Activated naive CD4-positive, alpha-beta T cell treated with anti-CD3 and anti-CD28 coated beads for 36 hours (primary cell): ENCODE results near the gene SEC14L1. TPM values are rescaled to one million over a fixed set of nuclear protein-coding genes. Genes with fewer than 3 reads are reported as not detected.

Source experiments
- CTCF ChIA-PET: fragments of 350-600 bp; sonication (Branson Sonifier 250); formaldehyde crosslinking; loops from one replicate; lab custom pipeline; 2021; ENCODE audit warnings: antibody characterized with exemption; lab: Charles Lee
- DNase-seq: peaks from one replicate; pipeline ENCODE4 v3.0.0-alpha.2; 2020
- H3K27ac Mint-ChIP-seq: one replicate; pipeline ENCODE4 v1.8.0; 2021; ENCODE audit warnings: mild to moderate bottlenecking, mixed read lengths
- H3K27me3 Mint-ChIP-seq: one replicate; pipeline ENCODE4 v1.8.0; 2021; ENCODE audit warnings: low read depth, mixed read lengths
- H3K36me3 Mint-ChIP-seq: one replicate; pipeline ENCODE4 v1.8.0; 2021; ENCODE audit warnings: low read depth, mixed read lengths
- H3K4me1 Mint-ChIP-seq: one replicate; pipeline ENCODE4 v1.8.0; 2021; ENCODE audit warnings: low read depth, mixed read lengths
- H3K4me3 Mint-ChIP-seq: one replicate; pipeline ENCODE4 v1.8.0; 2021; ENCODE audit warnings: mild to moderate bottlenecking, moderate library complexity, mixed read lengths
- H3K9me3 Mint-ChIP-seq: one replicate; pipeline ENCODE4 v1.8.0; 2021; ENCODE audit warnings: mixed read lengths
- intact Hi-C: fragments of 100-400 bp; cut with micrococcal nuclease; formaldehyde crosslinking; loops from one replicate; pipeline ENCODE4 v1.15.1; 2023
- total RNA-seq, 2 experiments: library from RNA; stranded (reverse); gene quantifications; one replicate each; pipeline ENCODE4 v1.2.3, GENCODE V29; 2021

The SEC14L1 gene
- total RNA-seq, 2 experiments from 2014 or later, result 39.6 to 42.5 TPM

- no peak for DNase-seq
- intact Hi-C loops, result no loop called here
- H3K9me3 Mint-ChIP-seq, result peaks cover 2% of the 10 kb centered on the region
- H3K4me1 Mint-ChIP-seq, result peaks cover 10% of the 10 kb centered on the region
- H3K4me3 Mint-ChIP-seq, result no peak overlapping the region
- no peak overlapping the region for H3K27ac Mint-ChIP-seq
- H3K27me3 Mint-ChIP-seq, result no peaks in the 10 kb centered on the region
- CTCF ChIA-PET, result no interaction called here
- no peaks in the 10 kb centered on the region for H3K36me3 Mint-ChIP-seq
Measured at GRCh38 chr17:77230436-77230830, 89.7 kb downstream of the SEC14L1 start.

GRCh38 chr17:77231076-77231871, 90.5 kb downstream of the SEC14L1 start:
- intact Hi-C loops, result no loop called here
- CTCF ChIA-PET, result no interaction called here
- H3K36me3 Mint-ChIP-seq, result no peaks in the 10 kb centered on the region

GRCh38 chr17:77233127-77233526, 92.4 kb downstream of the SEC14L1 start:
- H3K4me1 Mint-ChIP-seq, result peaks cover 13% of the 10 kb centered on the region
- H3K9me3 Mint-ChIP-seq, result peaks cover 3% of the 10 kb centered on the region
- no peak overlapping the region for H3K4me3 Mint-ChIP-seq
- no peaks in the 10 kb centered on the region for H3K36me3 Mint-ChIP-seq
- no peaks in the 10 kb centered on the region for H3K27me3 Mint-ChIP-seq
- DNase-seq, result no peak
- H3K27ac Mint-ChIP-seq, result no peak overlapping the region
- CTCF ChIA-PET, result no interaction called here
- intact Hi-C loops, result no loop called here

More at GRCh38 chr17:77231076-77231871, 90.5 kb downstream of the SEC14L1 start:
- no peaks in the 10 kb centered on the region for H3K27me3 Mint-ChIP-seq
- no peak overlapping the region for H3K4me3 Mint-ChIP-seq
- no peak for DNase-seq
- H3K27ac Mint-ChIP-seq, result no peak overlapping the region
- peaks cover 13% of the 10 kb centered on the region for H3K4me1 Mint-ChIP-seq
- H3K9me3 Mint-ChIP-seq, result no peaks in the 10 kb centered on the region

- DNase-seq, result peak; percentile 40
- Mint-ChIP-seq H3K9me3 (peaks cover 3% of the 10 kb centered on the region), H3K4me1 (peaks cover 13% of the 10 kb centered on the region), H3K27ac (peak overlapping the region; percentile 15), H3K36me3 (no peaks in the 10 kb centered on the region), H3K4me3 (peak overlapping the region; percentile 29), H3K27me3 (no peaks in the 10 kb centered on the region)
- intact Hi-C loops, result no loop called here
- CTCF ChIA-PET, result interaction anchor here (0.7 to 1.7 kb wide), 2 partner anchors 61 to 145 kb away, joined by 3 to 4 read pairs; no protein-coding TSS in a partner anchor
Measured at GRCh38 chr17:77233635-77234334, 93.0 kb downstream of the SEC14L1 start.

- intact Hi-C loops, result no loop called here
- H3K9me3 Mint-ChIP-seq, result peaks cover 3% of the 10 kb centered on the region
- no peaks in the 10 kb centered on the region for H3K36me3 Mint-ChIP-seq
- peak overlapping the region; percentile 55 for H3K4me3 Mint-ChIP-seq
- H3K27me3 Mint-ChIP-seq, result no peaks in the 10 kb centered on the region
- peaks cover 13% of the 10 kb centered on the region for H3K4me1 Mint-ChIP-seq
- no peak for DNase-seq
- H3K27ac Mint-ChIP-seq, result no peak overlapping the region
- CTCF ChIA-PET, result interaction anchor here (0.6 to 1.8 kb wide), 4 partner anchors 62 to 148 kb away, joined by 3 to 9 read pairs (median 4); no protein-coding TSS in a partner anchor
Measured at GRCh38 chr17:77234695-77235094, 93.9 kb downstream of the SEC14L1 start.

- Mint-ChIP-seq H3K36me3 (no peaks in the 10 kb centered on the region), H3K4me1 (peaks cover 13% of the 10 kb centered on the region), H3K4me3 (peak overlapping the region; percentile 55), H3K27me3 (no peaks in the 10 kb centered on the region), H3K9me3 (peaks cover 3% of the 10 kb centered on the region), H3K27ac (peak overlapping the region; percentile 41)
- intact Hi-C loops, result no loop called here
- CTCF ChIA-PET, result interaction anchor here (1.7 to 1.8 kb wide), 2 partner anchors 147 to 149 kb away, joined by 4 to 9 read pairs; no protein-coding TSS in a partner anchor
- peak; percentile 62 for DNase-seq
Measured at GRCh38 chr17:77235370-77235941, 94.7 kb downstream of the SEC14L1 start.

DNA sequence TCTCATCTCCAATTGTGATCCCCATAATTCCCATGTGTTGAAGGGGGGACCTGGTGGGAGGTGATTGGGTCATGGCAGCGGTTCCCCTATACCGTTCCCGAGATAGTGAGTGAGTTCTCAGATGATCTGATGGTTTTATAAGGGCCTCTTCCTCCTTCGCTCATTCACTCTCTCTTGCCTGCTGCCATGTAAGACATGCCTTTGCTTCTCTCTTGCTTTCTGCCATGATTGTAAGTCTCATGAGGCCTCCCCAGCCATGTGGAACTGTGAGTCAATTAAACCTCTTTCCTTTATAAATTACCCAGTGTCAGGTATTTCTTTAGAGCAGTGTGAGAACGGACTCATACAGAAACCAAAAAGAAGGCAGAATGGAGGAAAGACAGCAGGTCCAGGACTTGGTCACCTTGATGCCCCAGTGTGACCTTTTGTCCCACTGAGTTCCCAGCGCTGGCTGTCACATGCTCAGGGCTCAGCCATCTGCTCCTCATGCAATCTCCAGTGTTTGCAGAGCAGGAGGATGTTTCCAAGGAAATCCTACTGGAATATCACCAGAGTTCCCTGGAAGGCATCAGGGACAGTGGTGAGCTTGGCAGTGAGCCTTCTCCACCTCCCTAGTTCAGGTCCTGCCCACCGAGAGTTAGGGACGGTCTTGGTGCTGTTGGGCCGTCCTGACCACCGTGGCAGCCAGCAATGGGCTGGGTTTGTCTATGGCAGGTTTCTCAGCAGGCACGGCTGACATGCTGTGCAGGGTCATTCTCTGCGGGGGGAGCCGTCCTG, 96.7 kb downstream of the SEC14L1 start:
- peaks cover 3% of the 10 kb centered on the region for H3K9me3 Mint-ChIP-seq
- H3K4me3 Mint-ChIP-seq, result no peak overlapping the region
- intact Hi-C loops, result no loop called here
- H3K4me1 Mint-ChIP-seq, result peaks cover 13% of the 10 kb centered on the region
- no peak overlapping the region for H3K27ac Mint-ChIP-seq
- no peaks in the 10 kb centered on the region for H3K27me3 Mint-ChIP-seq
- no peaks in the 10 kb centered on the region for H3K36me3 Mint-ChIP-seq
- no peak for DNase-seq
- CTCF ChIA-PET, result interaction anchor here (1.4 kb wide), 1 partner anchor 10 kb away, joined by 4 read pairs; no protein-coding TSS in a partner anchor

- Mint-ChIP-seq H3K27me3 (peaks cover 3% of the 10 kb centered on the region), H3K9me3 (peaks cover 3% of the 10 kb centered on the region), H3K27ac (no peak overlapping the region), H3K4me3 (no peak overlapping the region), H3K36me3 (no peaks in the 10 kb centered on the region), H3K4me1 (no peaks in the 10 kb centered on the region)
- CTCF ChIA-PET, result no interaction called here
- DNase-seq, result no peak
- intact Hi-C loops, result no loop called here
Measured at GRCh38 chr17:77240976-77241375, 100.2 kb downstream of the SEC14L1 start.

- H3K27ac Mint-ChIP-seq, result no peak overlapping the region
- H3K4me3 Mint-ChIP-seq, result no peak overlapping the region
- peaks cover under 1% of the 10 kb centered on the region for H3K9me3 Mint-ChIP-seq
- peak; percentile 14 for DNase-seq
- H3K36me3 Mint-ChIP-seq, result no peaks in the 10 kb centered on the region
- CTCF ChIA-PET, result interaction anchor here (0.5 kb wide), 1 partner anchor 162 kb away, joined by 5 read pairs; no protein-coding TSS in a partner anchor
- H3K27me3 Mint-ChIP-seq, result peaks cover 3% of the 10 kb centered on the region
- H3K4me1 Mint-ChIP-seq, result peaks cover under 1% of the 10 kb centered on the region
- intact Hi-C loops, result no loop called here
Measured at GRCh38 chr17:77242118-77242851, 101.5 kb downstream of the SEC14L1 start.

DNA sequence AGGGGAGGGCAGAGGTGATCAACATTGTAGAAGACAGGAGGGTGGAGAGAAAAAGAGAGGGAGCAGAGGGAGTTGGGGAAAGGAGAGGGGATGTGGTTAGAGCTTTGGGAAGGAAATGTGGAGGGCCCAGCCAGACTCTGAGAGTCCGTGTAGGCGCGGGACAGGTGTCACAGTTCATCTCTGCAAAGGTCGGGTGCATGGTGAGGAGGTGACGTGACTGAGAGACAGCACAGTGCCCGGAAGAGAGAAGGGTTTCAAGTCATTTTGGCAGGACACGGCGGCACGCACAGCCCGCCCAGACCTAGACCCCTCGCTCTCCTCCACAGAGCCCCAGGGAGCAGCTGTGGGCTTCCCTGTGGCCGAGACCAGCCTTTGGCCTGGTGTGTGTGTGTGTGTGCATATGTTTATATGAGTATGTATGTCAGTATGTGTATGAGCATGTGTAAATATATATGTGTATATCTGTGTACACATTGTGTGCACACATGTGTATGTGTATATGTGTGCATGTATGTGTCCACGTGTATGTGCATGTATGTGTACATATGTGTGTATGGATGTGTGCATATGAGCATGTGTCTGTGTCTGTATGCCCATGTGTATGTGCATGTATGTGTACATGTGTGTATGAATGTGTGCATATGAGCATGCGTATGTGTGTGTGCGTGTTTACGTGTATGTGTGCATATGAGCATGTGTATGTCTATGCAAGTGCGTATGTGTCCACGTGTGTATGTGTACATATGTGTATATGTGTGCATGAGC, 104.6 kb downstream of the SEC14L1 start:
- peak; percentile 23 for DNase-seq
- Mint-ChIP-seq H3K27ac (no peak overlapping the region), H3K4me3 (no peak overlapping the region), H3K4me1 (peaks cover 3% of the 10 kb centered on the region), H3K9me3 (no peaks in the 10 kb centered on the region), H3K27me3 (peaks cover 18% of the 10 kb centered on the region), H3K36me3 (no peaks in the 10 kb centered on the region)
- CTCF ChIA-PET, result interaction anchor here (2.3 kb wide), 1 partner anchor 159 kb away, joined by 15 read pairs; no protein-coding TSS in a partner anchor
- intact Hi-C loops, result loop anchor here (5.0 kb wide), 1 partner anchor 378 kb away; the partner anchor contains the start of gene MGAT5B
